ENCODE results near the gene SPRY4. TPM values are rescaled to one million over a fixed set of nuclear protein-coding genes. Genes with fewer than 3 reads are reported as not detected.

The SPRY4 gene
- total and polyA plus RNA-seq, 2 of the 13 experiments (the other 11 are each of a cell fraction or from before 2014, with no cell fraction given): 8.9 to 17.8 TPM

- TF ChIP-seq, protein P1, sequence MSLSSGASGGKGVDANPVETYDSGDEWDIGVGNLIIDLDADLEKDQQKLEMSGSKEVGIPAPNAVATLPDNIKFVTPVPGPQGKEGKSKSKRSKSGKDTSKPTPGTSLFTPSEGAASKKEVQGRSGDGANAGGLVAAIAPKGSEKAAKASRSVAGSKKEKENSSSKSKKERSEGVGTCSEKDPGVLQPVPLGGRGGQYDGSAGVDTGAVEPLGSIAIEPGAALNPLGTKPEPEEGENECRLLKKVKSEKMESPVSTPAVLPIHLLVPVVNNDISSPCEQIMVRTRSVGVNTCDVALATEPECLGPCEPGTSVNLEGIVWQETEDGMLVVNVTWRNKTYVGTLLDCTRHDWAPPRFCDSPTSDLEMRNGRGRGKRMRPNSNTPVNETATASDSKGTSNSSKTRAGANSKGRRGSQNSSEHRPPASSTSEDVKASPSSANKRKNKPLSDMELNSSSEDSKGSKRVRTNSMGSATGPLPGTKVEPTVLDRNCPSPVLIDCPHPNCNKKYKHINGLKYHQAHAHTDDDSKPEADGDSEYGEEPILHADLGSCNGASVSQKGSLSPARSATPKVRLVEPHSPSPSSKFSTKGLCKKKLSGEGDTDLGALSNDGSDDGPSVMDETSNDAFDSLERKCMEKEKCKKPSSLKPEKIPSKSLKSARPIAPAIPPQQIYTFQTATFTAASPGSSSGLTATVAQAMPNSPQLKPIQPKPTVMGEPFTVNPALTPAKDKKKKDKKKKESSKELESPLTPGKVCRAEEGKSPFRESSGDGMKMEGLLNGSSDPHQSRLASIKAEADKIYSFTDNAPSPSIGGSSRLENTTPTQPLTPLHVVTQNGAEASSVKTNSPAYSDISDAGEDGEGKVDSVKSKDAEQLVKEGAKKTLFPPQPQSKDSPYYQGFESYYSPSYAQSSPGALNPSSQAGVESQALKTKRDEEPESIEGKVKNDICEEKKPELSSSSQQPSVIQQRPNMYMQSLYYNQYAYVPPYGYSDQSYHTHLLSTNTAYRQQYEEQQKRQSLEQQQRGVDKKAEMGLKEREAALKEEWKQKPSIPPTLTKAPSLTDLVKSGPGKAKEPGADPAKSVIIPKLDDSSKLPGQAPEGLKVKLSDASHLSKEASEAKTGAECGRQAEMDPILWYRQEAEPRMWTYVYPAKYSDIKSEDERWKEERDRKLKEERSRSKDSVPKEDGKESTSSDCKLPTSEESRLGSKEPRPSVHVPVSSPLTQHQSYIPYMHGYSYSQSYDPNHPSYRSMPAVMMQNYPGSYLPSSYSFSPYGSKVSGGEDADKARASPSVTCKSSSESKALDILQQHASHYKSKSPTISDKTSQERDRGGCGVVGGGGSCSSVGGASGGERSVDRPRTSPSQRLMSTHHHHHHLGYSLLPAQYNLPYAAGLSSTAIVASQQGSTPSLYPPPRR (CRISPR knock-in tag; IDR thresholded peaks at IDR 0.05; ENCODE audit: borderline replicate concordance): no peak
- TF ChIP-seq ASH2L (IDR thresholded peaks at IDR 0.05; ENCODE audit: insufficient read length, low read depth, low read length) (peak; percentile 53), NRL (CRISPR knock-in tag; IDR thresholded peaks at IDR 0.05; ENCODE audit: borderline replicate concordance) (no peak), ZFP36L1 (CRISPR knock-in tag; IDR thresholded peaks at IDR 0.05) (peak; percentile 17; the same call in 1 of the 2 replicates), WIZ (CRISPR knock-in tag; IDR thresholded peaks at IDR 0.05) (0 out of 2 replicates have a peak, but pooled peaks have one; percentile 27), SMC3 (IDR thresholded peaks at IDR 0.05; ENCODE audit: low read length) (no peak), RARG (CRISPR knock-in tag; IDR thresholded peaks at IDR 0.05; ENCODE audit: low read depth) (no peak; the same call in 1 of the 2 replicates), ELK4 (CRISPR knock-in tag; IDR thresholded peaks at IDR 0.05; ENCODE audit: borderline replicate concordance) (no peak), ZNF12 (CRISPR knock-in tag; IDR thresholded peaks at IDR 0.05) (no peak), TOPORS (CRISPR knock-in tag; IDR thresholded peaks at IDR 0.05) (peak; percentile 42), MEIS1 (CRISPR knock-in tag; IDR thresholded peaks at IDR 0.05; ENCODE audit: borderline replicate concordance) (0 out of 2 replicates have a peak, but pooled peaks have one; percentile 41), ISL2 (CRISPR knock-in tag; IDR thresholded peaks at IDR 0.05) (no peak), YEATS2 (CRISPR knock-in tag; IDR thresholded peaks at IDR 0.05; ENCODE audit: borderline replicate concordance) (no peak), SNAPC4 (CRISPR knock-in tag; IDR thresholded peaks at IDR 0.05) (peak; percentile 32; the same call in 1 of the 2 replicates)
- TF ChIP-seq, protein P2, sequence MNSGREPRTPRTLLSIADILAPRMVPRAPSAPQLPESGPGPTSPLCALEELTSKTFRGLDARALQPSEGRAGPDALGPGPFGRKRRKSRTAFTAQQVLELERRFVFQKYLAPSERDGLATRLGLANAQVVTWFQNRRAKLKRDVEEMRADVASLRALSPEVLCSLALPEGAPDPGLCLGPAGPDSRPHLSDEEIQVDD (CRISPR knock-in tag; IDR thresholded peaks at IDR 0.05; ENCODE audit: borderline replicate concordance): no peak
Observed at GRCh38 chr5:142324136-142324870, 518 bp downstream of the SPRY4 start (continued).

Measured in HepG2 (cell line).